HG03565 (cell line): Measurements from ENCODE around the gene AKNA.
A peak's percentile ranks its signal among the peaks of the same experiment; 100 is the strongest.
"Not testable (repeated sequence)": the region's sequence is repeated elsewhere in the genome, so short reads cannot be mapped to it uniquely, and the experiment has no call there.

Source experiments
- ATAC-seq: cut with Tn5 transposase; IDR thresholded peaks from one replicate; pipeline ENCODE4 v1.9.1; 2021; ENCODE audit warnings: mild to moderate bottlenecking, moderate library complexity; ENCODE audit not compliant: unreplicated experiment

The AKNA gene

DNA sequence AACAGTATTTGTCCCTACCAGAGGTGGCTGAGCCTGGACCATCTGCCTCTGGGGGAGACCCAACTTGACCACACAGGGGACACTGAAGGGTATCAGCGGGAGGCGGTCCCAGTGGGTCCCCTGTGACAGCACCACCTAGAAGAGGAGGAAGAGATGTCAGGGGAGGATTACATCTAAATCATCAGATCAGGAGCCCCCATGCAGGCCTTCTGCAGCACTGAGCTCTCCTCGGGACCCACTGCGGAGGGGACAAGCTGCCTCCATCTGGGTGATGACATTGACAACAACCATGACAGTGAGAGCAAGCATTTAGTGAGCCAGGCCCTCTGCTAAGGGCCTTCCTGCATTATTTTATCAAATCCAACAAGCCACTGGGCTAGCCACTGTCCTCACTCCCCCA is 45.8 kb downstream of the AKNA start:
- no peak for ATAC-seq

DNA sequence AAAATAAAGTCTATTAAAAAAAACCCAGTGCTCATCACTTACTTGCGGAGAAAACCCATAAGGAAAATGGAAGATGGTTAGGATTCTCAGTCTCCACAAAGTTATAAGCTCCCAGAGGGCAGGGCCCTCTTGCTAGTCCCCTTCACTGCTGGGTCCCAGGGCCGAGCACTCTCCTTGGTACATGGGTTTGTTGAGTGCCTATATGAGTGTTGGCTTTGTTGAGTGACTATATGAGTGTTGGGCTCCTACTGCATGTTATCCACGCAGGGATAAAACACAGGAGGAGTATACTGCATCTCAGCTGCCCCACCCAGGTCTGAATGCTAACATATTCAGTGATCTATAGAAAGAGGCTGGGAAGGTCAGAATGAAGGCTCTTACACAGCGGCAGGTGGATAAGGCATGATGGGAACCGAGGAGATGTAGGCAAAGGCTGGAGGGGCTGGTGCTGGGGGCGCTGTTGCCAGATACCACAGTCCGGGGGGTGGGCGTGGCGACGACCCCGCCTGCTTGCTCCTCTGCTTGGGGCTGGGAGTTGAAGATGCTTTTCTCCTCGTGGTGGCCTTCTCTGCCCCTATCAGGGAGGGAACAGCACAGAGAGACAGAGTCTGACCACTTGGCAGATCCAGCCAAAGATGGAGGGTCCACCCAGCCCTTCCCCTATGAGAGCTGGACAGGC is 46.5 kb downstream of the AKNA start:
- no peak for ATAC-seq

DNA sequence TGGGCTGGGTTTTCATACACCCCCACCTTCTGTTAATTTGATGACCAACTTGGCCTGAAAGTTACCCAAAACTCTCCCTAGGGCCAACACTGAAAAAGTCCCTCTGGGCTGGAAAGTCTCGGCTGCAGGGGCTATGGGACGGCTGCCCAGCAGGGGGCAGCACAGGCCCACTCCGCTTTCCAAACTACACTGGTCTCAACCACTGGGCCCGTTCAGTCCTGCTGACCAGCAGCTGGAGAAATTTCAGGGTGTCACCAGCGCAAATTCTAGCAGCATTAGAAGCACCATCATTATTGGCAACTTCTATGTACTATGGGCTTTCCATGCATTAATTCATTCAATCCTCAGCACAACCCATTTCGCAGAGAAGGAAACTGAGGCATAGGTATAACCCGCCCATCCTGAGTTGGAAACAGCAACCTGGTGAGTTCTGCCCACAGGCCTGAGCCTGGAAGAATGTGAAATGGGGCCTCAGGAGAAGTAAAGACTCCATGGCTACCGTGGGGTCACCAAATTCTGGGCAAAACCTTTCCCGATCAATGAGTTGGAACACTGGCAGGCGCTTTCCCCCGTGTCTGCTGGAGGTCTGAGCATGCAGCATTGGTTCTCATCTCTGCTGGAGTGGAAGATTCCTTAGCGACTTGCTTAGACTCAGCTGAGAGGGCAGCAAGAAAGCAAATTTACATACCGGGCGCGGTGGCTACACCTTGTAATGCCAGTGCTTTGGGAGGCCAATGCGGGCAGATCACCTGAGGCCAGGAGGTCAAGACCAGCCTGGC is 48.5 kb downstream of the AKNA start:
- peak; percentile 68 for ATAC-seq

DNA sequence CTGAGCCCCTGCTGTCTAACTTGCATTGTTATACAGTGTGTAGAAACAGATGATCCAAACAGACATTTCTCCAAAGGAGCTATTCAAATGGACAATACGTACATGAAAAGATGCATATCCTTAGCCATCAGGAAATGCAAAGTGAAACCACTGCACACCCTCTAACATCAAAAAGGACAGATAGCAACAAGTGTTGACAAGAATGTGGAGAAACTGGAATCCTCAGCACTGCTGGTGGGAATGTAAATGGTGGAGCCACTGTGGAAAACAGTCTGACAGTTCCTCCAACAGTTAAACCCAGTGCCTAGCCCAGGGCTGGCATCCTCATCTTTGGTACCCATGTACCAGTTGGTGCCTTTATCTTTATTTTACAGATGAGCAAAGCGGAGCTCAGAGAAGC is 49.6 kb downstream of the AKNA start:
- ATAC-seq, result no peak

DNA sequence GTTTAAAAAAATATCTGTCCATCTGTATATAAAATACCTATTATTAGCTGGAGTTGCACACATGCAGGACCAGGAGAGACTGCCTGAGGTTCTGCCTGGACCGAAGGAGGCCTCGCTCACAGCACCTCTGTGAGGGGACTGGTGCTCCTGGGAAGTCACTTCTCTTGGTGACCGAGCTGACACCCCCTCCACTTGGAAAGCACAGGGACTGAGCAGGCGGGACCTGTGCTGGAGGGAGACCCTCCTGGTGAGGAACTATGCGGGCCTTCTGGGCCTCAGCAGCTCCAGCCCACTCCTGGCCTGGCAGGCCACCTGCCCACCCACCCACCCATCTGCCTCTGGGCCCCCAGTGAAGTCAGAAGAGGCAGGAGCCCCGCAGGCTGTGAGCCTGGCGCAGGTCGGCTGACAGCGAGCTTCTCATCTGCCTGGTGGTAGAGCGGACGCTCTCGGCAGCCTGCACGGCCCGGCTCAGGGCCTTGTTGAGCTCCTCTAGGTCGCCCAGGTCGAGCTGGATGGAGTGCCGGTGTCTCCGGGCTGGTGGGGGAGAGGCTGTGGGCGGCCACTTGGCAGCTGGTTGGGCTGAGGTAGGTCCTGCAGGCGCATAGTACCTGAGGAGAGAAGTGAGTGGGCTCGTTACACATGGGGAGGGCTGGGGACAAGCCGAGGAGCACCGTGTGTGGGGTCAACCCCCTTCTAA is 50.9 kb downstream of the AKNA start:
- no peak for ATAC-seq

DNA sequence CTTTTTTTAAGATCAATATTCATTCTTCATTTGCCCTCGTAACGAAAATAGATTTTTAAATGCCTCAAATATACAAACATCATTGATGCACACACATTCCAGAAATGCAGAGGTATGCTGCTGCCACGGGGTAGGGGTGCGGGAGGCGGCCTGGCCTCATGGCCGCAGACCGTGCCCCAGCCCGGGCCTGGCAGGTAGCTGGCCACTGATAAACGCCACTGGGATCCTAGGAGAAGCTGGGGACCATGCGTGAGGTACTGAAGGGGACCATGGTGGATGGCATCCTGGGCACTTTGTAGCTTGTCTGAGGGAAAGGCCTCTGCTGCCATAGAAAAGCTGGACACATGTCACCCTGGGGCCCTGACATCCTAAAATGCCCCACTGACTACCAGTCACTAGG is 51.6 kb downstream of the AKNA start:
- ATAC-seq, result no peak

DNA sequence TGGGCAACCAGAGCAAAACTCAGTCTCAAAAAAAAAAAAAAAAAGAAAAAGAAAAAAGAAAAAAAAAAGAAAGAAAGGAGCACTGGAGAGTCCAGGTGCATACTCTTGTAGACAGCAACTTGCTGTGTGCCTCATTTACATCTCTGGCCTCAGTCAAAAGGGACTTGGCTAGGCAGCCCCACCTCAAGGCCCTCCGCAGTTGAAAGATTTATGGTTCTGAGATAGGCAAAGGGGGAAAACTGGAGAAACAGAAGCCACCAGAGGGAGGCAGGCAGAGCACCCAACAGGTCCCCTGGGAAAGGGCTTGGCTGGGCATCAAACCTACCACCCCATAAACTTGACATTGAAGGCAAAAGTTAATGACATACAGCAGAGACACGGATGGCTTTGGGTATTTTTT is 52.0 kb downstream of the AKNA start:
- no peak for ATAC-seq

DNA sequence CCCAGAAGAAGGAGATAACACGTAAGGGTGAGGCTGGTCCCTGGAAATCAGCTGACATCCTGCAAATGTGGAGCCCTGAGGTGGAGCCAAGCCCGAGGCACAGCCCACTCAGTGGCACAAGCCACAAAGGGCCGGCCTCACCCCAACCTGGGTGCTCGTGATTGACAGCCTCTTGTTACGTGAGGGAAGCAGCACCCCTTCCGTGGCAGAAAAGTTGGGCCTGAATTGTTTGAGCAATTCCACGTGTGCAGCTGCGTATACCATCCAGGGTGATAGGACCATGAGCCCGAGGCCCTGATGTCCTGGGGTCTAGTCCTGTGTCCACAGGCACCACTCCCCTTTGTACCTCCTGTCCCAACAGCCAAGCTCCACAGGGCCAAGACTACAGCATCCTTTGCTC is 53.3 kb downstream of the AKNA start:
- ATAC-seq, result no peak

DNA sequence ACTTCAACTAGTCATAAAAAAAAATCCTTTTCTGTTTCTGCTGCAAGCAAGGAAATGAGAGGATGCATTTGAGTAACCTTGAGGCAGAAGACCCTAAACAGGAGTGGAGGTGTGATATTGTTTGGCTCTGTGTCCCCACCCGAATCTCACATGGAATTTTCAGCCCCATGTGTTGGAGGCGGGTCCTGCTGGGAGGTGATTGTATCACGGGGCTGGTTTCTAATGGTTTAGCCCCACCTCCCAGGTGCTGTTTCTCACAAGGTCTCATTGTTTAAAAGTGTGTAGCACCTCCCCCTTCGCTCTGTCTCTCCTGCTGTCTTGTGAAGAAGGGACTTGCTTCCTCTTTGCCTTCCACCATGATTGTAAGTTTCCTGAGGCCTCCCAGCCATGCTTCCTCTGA is 54.1 kb downstream of the AKNA start:
- not testable (repeated sequence) for ATAC-seq

DNA sequence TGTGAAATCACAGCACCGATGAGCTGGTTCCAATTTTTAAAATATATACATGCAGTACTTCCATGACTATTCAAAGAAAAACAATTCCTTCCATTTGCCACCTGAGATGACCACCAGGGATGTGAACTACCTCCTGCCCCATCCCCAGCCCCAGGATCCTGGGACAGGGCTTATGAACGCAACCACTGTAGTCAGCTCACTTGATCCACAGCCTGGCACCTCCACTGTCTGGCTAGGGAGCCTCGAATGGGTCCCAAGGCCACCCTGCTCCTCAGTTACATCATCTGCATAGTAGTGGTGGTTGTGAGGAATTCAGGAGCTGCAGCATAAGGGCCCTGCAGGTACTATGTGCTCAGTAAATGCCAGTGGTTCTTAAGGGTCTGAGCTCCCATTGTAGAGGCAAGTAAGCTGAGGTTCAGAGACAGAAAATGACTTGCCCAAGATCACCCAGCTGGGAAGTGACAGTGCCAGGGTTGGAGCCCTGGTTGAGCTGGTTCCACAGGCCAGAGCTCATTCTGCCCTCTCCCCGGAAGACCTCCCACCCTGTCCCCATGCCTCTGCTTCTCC is 55.2 kb downstream of the AKNA start:
- not testable (repeated sequence) for ATAC-seq

DNA sequence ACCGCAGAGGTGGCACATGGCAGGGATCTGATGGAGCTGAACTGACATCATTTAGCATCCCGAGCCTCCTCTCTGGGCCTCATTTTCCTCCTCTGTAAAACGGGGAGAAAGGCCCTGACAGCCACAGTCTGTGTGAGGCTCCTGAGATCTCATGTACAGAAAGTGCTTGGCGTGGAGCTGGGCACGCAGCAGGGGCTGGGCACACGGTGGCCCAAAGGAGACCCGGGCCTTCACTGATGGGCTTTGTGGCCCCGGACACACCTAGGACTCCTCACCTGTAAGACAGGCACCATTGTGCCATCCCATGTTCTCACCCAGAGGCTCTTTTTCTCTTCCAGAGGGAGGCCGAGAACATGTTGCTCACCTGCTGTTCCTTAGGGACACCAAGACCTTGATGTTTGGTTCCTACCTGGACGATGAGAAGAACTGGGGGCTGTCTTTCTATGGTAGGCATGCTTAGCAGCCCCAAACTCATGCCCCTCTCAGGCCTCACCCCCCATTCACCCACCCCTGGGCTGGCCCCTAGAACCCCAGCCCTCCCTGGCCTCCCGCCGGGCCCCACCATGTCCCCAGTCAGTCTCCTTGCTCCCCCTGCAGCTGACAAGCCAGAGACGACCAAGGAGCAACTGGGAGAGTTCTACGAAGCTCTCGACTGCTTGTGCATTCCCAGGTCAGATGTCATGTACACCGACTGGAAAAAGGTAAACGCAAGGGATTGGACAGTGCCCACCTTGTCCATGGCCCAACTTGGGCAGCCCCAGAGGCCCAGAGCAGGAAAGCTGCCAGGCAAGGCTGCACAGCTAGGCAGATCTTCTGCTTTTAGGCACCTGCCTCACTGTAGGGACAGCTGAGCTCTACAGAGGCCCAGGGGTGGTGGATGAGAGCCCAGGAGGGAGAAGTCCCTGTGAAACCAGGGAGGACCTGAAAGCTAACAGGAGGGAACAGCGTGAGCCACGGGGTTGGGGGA is 56.3 kb downstream of the AKNA start:
- not testable (repeated sequence) for ATAC-seq

DNA sequence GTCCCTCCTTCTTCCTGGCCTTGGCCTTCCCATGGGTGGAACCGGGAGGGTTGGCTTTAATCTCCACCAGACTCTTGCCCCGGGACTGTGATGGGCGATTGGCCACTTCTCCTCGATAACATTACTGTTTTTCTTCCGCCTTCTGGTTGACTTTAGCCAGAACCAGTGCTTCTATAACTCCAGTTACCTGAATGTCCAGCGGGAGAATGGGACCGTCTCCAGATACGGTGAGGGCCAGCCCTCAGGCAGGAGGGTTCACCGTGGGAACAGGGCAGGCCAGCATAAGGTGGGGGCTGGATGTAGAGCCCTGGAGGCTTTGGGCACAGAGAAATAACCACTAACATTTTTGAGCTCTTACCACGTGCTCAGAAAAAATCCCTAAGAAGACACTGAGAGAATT is 57.1 kb downstream of the AKNA start:
- no peak for ATAC-seq

DNA sequence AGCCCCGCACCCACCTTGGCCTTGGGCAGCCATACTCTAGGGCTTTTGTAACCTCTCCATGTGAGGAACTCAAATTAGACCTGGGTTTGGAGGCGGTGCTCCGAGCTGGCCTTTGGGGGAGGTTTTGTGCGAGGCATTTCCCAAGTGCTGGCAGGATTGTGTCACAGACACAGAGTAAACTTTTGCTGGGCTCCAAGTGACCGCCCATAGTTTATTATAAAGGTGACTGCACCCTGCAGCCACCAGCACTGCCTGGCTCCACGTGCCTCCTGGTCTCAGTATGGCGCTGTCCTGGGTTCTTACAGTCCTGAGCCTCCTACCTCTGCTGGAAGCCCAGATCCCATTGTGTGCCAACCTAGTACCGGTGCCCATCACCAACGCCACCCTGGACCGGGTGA is 58.2 kb downstream of the AKNA start, which contains the start of gene ORM2:
TSS of gene ORM2 (plus strand) at position 245 of the 398 bp plus-strand sequence. CDS start at position 281, 36 bp downstream.
- ATAC-seq, result not testable (repeated sequence)

DNA sequence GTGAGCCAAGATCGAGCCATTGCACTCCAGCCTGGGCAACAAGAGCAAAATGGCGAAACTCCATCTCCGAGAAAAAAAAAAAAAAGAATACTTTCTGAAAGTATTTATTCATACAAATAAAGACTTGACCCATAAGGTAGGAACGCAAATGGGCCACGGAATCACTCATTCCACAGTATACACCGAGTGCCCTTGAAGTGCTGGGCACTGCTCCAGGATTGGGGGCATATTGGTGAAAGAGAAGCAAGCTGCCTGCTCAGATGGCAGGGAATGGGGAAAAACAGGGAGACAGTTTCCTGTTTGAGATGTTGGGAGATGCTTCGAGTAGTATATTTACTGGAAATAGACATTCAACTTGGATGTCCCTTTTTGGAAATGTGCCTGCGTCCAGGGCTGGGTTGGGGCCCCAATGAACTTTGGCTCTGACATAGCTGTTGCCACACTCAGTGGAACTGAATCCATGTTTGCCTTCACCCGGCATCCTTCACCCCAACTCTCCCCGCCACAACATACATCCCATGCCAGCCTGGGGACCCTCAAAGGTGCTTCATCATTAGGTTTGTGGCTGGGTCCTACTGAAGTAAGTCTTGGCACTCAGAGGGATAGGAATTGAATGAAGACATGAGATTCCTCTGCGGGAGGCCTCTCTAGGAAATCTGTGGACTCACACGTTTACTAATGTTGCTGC is 58.7 kb downstream of the AKNA start:
- not testable (repeated sequence) for ATAC-seq

DNA sequence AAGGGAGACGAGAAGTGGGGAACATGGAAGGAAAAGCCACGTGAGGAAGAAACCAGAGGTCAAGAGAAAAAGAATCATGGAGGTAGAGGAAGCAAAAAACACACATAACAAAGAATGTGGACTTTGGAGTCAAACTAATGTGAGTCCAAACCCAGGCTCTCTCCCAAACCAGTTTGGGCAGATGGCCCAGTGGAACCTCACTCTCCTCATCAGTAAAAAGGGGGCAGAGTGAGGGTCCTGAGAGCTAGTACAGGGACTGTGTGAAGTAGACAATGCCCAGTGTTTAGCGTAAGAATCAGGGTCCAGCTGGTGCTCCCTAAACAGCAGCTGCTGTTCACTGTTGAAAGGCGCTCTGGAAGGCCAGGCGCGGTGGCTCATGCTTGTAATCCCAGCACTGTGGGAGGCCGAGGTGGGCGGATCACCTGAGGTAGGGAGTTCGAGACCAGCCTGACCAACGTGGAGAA is 59.4 kb downstream of the AKNA start:
- ATAC-seq, result not testable (repeated sequence)

DNA sequence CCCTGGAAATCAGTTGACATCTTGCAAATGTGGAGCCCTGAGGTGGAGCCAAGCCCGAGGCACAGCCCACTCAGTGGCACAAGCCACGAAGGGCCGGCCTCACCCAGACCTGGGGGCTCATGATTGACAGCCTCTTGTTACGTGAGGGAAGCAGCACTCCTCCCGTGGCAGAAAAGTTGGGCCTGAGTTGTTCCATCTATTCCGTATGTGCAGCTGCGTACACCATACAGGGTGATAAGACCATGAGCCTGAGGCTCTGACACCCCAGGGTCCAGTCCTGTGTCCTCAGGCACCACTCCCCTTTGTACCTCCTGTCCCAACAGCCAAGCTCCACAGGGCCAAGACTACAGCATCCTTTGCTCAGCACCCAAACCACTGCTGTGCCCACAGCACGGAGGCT is 60.0 kb downstream of the AKNA start:
- no peak for ATAC-seq

DNA sequence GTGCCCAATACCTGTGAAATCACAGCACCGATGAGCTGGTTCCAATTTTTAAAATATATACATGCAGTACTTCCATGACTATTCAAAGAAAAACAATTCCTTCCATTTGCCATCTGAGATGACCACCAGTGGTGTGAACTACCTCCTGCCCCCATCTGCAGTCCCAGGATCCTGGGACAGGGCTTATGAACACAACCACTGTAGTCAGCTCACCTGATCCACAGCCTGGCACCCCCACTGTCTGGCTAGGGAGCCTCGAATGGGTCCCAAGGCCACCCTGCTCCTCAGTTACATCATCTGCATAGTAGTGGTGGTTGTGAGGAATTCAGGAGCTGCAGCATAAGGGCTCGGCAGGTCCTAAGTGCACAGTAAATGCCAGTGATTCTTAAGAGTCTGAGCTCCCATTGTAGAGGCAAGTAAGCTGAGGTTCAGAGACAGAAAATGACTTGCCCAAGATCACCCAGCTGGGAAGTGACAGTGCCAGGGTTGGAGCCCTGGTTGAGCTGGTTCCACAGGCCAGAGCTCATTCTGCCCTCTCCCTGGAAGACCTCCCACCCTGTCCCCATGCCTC is 62.0 kb downstream of the AKNA start:
- ATAC-seq, result not testable (repeated sequence)

DNA sequence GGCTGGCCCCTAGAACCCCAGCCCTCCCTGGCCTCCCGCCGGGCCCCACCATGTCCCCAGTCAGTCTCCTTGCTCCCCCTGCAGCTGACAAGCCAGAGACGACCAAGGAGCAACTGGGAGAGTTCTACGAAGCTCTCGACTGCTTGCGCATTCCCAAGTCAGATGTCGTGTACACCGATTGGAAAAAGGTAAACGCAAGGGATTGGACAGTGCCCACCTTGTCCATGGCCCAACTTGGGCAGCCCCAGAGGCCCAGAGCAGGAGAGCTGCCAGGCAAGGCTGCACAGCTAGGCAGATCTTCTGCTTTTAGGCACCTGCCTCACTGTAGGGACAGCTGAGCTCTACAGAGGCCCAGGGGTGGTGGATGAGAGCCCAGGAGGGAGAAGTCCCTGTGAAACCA is 62.8 kb downstream of the AKNA start:
- not testable (repeated sequence) for ATAC-seq

DNA sequence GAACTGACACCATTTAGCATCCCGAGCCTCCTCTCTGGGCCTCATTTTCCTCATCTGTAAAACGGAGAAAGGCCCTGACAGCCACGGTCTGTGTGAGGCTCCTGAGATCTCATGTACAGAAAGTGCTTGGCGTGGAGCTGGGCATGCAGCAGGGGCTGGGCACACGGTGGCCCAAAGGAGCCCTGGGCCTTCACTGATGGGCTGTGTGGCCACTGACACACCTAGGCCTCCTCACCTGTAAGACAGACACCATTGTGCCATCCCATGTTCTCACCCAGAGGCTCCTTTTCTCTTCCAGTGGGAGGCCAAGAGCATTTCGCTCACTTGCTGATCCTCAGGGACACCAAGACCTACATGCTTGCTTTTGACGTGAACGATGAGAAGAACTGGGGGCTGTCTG is 63.3 kb downstream of the AKNA start:
- ATAC-seq, result no peak
